ENCODE results near the gene TSPOAP1.

The TSPOAP1 gene

DNA sequence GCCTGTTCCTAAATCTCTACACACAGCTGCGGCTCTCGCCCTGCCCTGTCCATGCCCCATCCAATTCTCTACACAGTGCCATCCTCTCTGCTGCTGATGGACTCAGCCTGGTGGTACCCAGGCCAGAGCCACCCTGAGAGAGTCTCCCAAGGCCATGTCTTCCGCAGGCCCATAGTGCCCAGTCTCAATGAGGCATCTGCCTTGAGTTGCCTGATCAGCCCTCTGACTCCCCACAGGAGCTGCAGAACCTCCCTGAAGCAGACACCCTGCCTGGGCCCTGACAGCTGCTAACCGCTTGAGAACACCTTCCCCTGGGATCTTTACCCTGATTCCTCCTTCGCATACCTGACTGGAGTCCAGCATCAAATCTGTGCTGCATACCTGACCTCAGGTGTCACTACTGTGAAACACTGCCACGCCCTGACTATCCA, 13.3 kb downstream of the TSPOAP1 start:
- DNase-seq, result no peak

DNA sequence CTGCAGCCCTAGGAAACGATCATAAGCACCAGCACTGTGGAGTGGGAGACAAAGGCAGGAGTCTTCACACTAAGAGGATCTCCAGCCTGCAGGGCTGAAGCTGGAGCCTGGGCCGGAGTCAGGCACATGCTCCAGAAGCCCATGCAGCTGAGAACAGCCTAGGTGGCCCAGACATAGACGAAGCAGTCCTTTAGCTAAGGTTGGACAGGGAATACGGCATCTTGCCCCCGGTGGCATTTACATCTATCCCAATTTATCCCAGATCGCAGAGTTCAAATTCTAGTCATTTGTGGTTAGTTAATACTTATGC, 13.9 kb downstream of the TSPOAP1 start:
- DNase-seq, result no peak

DNA sequence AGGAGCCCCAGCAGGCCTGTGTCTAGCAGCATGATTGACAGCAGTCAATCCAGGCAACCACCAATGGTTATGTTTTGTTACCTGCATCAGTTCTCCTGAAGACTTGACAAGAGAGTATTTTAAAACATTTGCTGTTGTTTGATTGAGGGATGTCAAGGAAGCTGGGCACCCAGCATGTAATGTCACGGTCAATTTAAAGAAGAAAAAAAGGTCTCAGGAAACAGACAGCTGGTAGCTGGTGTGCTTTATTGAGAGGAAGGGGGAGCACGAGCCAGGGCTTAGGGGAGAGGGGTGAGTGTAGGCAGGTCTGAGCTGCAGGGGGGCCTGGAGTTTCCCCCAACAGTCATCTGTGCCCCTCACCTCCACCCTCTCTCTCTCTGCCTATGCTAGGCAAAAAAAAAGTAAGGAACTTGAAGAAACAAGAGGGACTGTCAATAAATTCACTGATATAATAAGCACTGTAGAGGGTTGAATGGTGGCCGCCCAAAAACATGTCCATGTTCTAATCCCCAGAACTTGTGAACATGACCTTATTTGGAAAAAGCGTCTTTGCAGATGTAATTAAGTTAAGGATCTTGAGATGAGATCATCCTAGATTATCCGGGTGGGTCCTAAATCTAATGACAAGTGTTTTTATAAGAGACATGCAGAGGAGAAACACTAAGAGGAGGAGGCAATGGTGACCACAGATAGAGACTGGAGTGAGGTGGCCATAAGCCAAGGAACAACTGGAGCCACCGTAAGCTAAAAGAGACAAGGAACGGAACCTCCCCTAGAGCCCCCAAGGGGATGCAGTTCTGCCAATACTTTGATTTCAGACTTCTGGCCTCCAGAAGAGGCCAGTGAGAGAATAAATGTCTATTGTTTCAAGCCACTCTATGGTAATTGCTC, 14.5 kb downstream of the TSPOAP1 start:
- DNase-seq, result no peak

GRCh38 chr17:58312829-58313228, 15.8 kb downstream of the TSPOAP1 start:
- no peak for DNase-seq

DNA sequence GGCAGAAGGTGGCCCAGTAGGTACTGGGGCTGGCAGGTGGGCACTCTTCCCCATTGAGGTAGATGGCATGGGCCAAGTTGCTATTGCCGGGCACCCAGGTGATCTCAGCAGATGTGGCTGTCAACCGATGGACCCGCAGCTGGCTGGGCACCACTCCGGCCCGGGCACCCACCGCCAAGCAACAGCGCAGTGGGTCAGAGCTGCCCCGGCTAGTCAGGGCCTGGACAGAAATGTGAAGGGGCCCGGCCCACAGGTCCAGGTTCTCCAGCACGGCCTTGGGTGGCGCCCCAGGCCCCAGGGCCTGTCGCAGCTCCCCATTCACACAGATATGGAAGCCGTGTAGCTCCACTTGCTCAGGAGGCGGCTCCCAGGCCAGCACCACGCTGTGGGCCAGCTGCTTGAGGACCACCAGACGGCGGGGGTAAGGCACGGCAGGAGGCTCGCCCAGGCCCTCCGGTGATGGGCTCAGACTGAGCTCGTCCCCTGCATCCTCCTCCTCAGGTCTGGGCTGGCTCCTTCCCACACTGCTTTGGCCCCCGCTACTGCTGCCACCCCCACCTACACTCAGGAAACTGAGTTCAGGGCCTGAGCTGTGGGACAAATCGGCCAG, 16.5 kb downstream of the TSPOAP1 start:
- no peak for DNase-seq

- DNase-seq, result no peak
Measured at GRCh38 chr17:58311429-58311894, 17.1 kb downstream of the TSPOAP1 start.

DNA sequence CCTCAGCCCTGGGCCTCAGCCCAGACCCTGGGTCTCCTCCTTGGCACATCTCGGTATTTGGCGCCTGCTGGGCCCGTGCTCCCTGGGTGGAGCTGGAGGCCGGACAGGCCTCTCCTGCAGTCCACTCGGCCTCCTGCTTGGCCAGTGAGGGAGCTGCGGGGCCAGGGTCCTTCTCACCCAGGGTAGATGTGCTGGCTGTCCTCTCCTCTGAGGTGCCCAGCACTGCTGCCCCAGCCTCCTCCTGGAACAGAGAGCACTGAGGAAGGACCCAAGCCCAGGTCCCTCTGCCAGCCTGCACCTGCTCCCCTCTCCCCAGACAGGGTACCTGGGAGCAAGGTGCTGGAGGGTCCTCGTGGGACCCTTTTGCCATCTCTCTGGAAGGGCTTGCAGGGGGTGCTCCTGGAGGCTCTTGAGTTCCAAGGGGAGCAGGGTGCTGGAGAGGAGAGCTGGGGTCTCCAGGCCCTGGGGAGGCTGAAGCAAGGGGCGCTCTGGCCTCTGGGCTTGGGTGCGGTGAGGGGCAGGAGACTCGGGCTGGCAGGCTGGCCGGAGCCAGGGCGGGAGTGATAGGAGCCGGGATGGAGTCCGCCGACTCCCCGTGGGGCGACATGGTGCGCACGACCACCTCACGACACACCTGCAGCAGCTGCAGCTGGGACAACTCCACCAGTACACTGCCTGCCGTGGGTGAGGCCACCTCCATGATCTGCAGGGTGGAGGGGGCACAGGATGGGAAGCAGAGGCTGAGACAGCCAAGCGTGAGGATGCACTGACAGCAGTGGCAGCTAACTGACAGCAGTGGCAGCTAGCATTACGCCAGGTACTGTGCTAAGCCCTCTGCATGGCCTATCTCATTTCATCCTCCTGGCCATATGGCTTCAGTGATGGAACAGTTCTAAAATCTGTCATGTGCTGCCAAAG, 17.8 kb downstream of the TSPOAP1 start:
- no peak for DNase-seq

GRCh38 chr17:58309918-58310259, 18.7 kb downstream of the TSPOAP1 start:
- DNase-seq, result no peak

GRCh38 chr17:58308985-58309917, 19.3 kb downstream of the TSPOAP1 start:
- DNase-seq, result no peak

- no peak for DNase-seq
Measured at GRCh38 chr17:58308173-58308984, 20.2 kb downstream of the TSPOAP1 start.

GRCh38 chr17:58307468-58308172, 21.0 kb downstream of the TSPOAP1 start:
- DNase-seq, result no peak

- DNase-seq, result no peak
Measured at GRCh38 chr17:58306131-58306951, 22.3 kb downstream of the TSPOAP1 start.

- no peak for DNase-seq
Measured at GRCh38 chr17:58305626-58306025, 23.0 kb downstream of the TSPOAP1 start.

- no peak for DNase-seq
Measured at GRCh38 chr17:58304750-58305486, 23.7 kb downstream of the TSPOAP1 start.

- peak; percentile 54 for DNase-seq
Measured at GRCh38 chr17:58303971-58304749, 24.4 kb downstream of the TSPOAP1 start.

DNA sequence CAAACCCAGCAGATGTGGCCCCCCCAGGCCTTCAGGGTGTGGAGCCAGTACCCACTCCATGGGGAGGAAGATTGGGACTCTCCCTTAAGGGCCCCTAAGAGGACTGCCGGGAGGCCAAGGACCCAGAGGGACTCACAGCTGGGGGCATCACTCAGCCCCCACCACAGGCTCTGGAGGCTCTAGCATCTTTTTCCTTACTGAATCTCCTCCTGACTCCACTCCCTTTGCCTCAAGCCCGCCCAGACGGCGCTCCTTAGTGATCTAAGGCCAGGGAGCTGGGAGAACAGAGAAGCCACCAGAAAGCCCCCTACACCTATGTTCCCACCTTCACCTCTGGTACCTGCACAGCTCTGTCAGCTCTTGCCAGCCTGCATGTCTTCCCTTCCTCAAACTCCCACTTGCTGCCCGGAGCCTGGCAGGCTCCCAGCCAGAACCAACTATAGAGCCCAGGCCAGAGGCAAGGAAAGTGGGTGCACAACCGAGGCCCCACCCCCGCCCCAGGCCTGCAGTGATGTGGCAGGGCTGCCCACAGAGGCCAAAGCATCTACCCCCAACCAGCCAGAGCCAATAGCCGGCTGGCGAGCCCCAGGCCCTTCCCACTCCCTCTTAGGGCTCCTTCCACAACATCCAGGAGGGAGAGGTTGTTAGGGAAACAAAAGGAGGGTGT, 25.5 kb downstream of the TSPOAP1 start:
- DNase-seq, result no peak

DNA sequence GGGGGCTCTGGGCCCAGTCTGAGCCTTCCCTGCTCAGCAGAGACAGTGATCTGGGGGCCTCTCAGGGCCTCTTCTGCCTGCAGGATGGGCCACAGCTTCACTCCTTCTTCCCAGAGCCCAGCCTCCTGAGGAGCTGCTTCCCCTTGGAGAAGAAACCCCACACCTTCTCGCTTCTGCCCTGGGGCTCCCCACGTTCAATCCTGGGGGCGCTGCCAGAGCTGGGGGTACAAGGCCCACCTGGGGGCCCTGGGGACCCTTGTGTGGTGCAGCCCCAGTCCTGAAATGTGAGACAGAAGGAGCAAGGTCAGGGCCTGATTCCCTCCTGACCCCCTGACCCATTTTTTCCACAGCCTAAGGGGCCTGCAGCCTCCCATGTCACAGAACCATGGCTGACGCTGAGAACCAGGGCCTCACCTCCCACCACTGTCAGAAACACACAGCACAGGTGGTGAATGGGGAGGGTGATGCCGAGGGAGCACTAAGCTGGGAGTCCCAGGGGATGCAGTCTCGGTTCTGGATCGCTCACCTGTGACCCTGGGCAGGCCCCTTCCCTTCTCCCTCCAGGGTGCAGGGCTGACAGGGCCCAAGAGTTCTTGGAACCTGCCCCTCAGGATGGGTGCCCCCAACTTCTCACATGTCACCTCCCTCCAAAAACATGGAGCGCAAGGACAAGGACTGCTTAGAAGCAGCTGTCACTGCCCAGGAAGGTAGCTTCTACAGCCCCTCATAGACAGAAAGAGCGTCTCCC, 26.2 kb downstream of the TSPOAP1 start:
- no peak for DNase-seq
